ENCODE results near the gene KIF16B. TPM values are rescaled to one million over a fixed set of nuclear protein-coding genes. Genes with fewer than 3 reads are reported as not detected.

Gene KIF16B
- total RNA-seq, 1 donor from 2014 or later: 8.1 TPM

- Mint-ChIP-seq H3K9me3 (peaks cover 4% of the 10 kb centered on the region), H3K4me1 (ENCODE audit: low read depth) (no peaks in the 10 kb centered on the region), H3K36me3 (ENCODE audit: low read depth) (no peaks in the 10 kb centered on the region), H3K27me3 (ENCODE audit: insufficient read depth) (peaks cover 2% of the 10 kb centered on the region), H3K4me3 (no peak overlapping the region), H3K27ac (no peak overlapping the region)
- DNase-seq (ENCODE audit: low spot score): no peak
- intact Hi-C loops (cut with micrococcal nuclease): no loop called here
These were observed 315.3 kb downstream of the KIF16B start for GRCh38 chr20:16257813-16258430.

- H3K4me1 Mint-ChIP-seq (ENCODE audit: low read depth): no peaks in the 10 kb centered on the region
These were observed 316.2 kb downstream of the KIF16B start for GRCh38 chr20:16257021-16257420.

GRCh38 chr20:16246870-16247269, 326.4 kb downstream of the KIF16B start:
- no peak for DNase-seq (ENCODE audit: low spot score)
- intact Hi-C loops (cut with micrococcal nuclease): no loop called here
- Mint-ChIP-seq H3K27me3 (ENCODE audit: insufficient read depth) (no peaks in the 10 kb centered on the region), H3K27ac (no peak overlapping the region), H3K9me3 (no peaks in the 10 kb centered on the region), H3K4me3 (no peak overlapping the region), H3K36me3 (ENCODE audit: low read depth) (no peaks in the 10 kb centered on the region), H3K4me1 (ENCODE audit: low read depth) (no peaks in the 10 kb centered on the region)

More at GRCh38 chr20:16257021-16257420, 316.2 kb downstream of the KIF16B start:
- no peak for DNase-seq (ENCODE audit: low spot score)
- Mint-ChIP-seq H3K27me3 (ENCODE audit: insufficient read depth) (peaks cover 2% of the 10 kb centered on the region), H3K4me3 (no peak overlapping the region), H3K27ac (no peak overlapping the region), H3K36me3 (ENCODE audit: low read depth) (no peaks in the 10 kb centered on the region), H3K9me3 (peaks cover 4% of the 10 kb centered on the region)
- intact Hi-C loops (cut with micrococcal nuclease): no loop called here

GRCh38 chr20:16246291-16246690, 327.0 kb downstream of the KIF16B start:
- intact Hi-C loops (cut with micrococcal nuclease): no loop called here
- no peaks in the 10 kb centered on the region for H3K36me3 Mint-ChIP-seq (ENCODE audit: low read depth)

GRCh38 chr20:16245879-16246278, 327.4 kb downstream of the KIF16B start:
- no peak for DNase-seq (ENCODE audit: low spot score)
- Mint-ChIP-seq H3K27me3 (ENCODE audit: insufficient read depth) (no peaks in the 10 kb centered on the region), H3K9me3 (no peaks in the 10 kb centered on the region), H3K27ac (no peak overlapping the region), H3K4me3 (no peak overlapping the region), H3K4me1 (ENCODE audit: low read depth) (no peaks in the 10 kb centered on the region), H3K36me3 (ENCODE audit: low read depth) (no peaks in the 10 kb centered on the region)
- intact Hi-C loops (cut with micrococcal nuclease): no loop called here

More at GRCh38 chr20:16246291-16246690, 327.0 kb downstream of the KIF16B start:
- Mint-ChIP-seq H3K27ac (no peak overlapping the region), H3K4me3 (no peak overlapping the region), H3K4me1 (ENCODE audit: low read depth) (no peaks in the 10 kb centered on the region), H3K27me3 (ENCODE audit: insufficient read depth) (no peaks in the 10 kb centered on the region), H3K9me3 (no peaks in the 10 kb centered on the region)
- no peak for DNase-seq (ENCODE audit: low spot score)

- H3K4me3 Mint-ChIP-seq: no peak overlapping the region
- intact Hi-C loops (cut with micrococcal nuclease): no loop called here
- DNase-seq (ENCODE audit: low spot score): no peak
- H3K27ac Mint-ChIP-seq: no peak overlapping the region
- H3K36me3 Mint-ChIP-seq (ENCODE audit: low read depth): no peaks in the 10 kb centered on the region
- no peaks in the 10 kb centered on the region for H3K27me3 Mint-ChIP-seq (ENCODE audit: insufficient read depth)
- H3K9me3 Mint-ChIP-seq: no peaks in the 10 kb centered on the region
- no peaks in the 10 kb centered on the region for H3K4me1 Mint-ChIP-seq (ENCODE audit: low read depth)
These were observed 328.4 kb downstream of the KIF16B start for GRCh38 chr20:16244892-16245291.

- Mint-ChIP-seq H3K9me3 (no peaks in the 10 kb centered on the region), H3K27ac (no peak overlapping the region), H3K4me1 (ENCODE audit: low read depth) (no peaks in the 10 kb centered on the region), H3K27me3 (ENCODE audit: insufficient read depth) (no peaks in the 10 kb centered on the region), H3K36me3 (ENCODE audit: low read depth) (no peaks in the 10 kb centered on the region), H3K4me3 (no peak overlapping the region)
- DNase-seq (ENCODE audit: low spot score): no peak
- intact Hi-C loops (cut with micrococcal nuclease): no loop called here
These were observed 329.8 kb downstream of the KIF16B start for GRCh38 chr20:16243470-16243869.

GRCh38 chr20:16241911-16242310, 331.3 kb downstream of the KIF16B start:
- Mint-ChIP-seq H3K27me3 (ENCODE audit: insufficient read depth) (peaks cover 1% of the 10 kb centered on the region), H3K36me3 (ENCODE audit: low read depth) (no peaks in the 10 kb centered on the region), H3K4me1 (ENCODE audit: low read depth) (no peaks in the 10 kb centered on the region), H3K27ac (no peak overlapping the region), H3K9me3 (no peaks in the 10 kb centered on the region), H3K4me3 (no peak overlapping the region)
- DNase-seq (ENCODE audit: low spot score): no peak
- intact Hi-C loops (cut with micrococcal nuclease): no loop called here

- Mint-ChIP-seq H3K9me3 (no peaks in the 10 kb centered on the region), H3K36me3 (ENCODE audit: low read depth) (no peaks in the 10 kb centered on the region), H3K27me3 (ENCODE audit: insufficient read depth) (peaks cover 1% of the 10 kb centered on the region), H3K27ac (no peak overlapping the region), H3K4me3 (no peak overlapping the region), H3K4me1 (ENCODE audit: low read depth) (no peaks in the 10 kb centered on the region)
- intact Hi-C loops (cut with micrococcal nuclease): no loop called here
- DNase-seq (ENCODE audit: low spot score): no peak
These were observed 332.9 kb downstream of the KIF16B start for GRCh38 chr20:16240355-16240754.

- Mint-ChIP-seq H3K36me3 (ENCODE audit: low read depth) (no peaks in the 10 kb centered on the region), H3K4me1 (ENCODE audit: low read depth) (no peaks in the 10 kb centered on the region), H3K27ac (no peak overlapping the region), H3K9me3 (no peaks in the 10 kb centered on the region), H3K27me3 (ENCODE audit: insufficient read depth) (peaks cover 1% of the 10 kb centered on the region), H3K4me3 (no peak overlapping the region)
- no peak for DNase-seq (ENCODE audit: low spot score)
- intact Hi-C loops (cut with micrococcal nuclease): no loop called here
These were observed 336.5 kb downstream of the KIF16B start for GRCh38 chr20:16236589-16237241.

GRCh38 chr20:16230402-16230801, 342.8 kb downstream of the KIF16B start:
- H3K9me3 Mint-ChIP-seq: peaks cover 9% of the 10 kb centered on the region
- H3K36me3 Mint-ChIP-seq (ENCODE audit: low read depth): no peaks in the 10 kb centered on the region
- no peaks in the 10 kb centered on the region for H3K27me3 Mint-ChIP-seq (ENCODE audit: insufficient read depth)
- DNase-seq (ENCODE audit: low spot score): no peak
- intact Hi-C loops (cut with micrococcal nuclease): no loop called here
- no peak overlapping the region for H3K4me3 Mint-ChIP-seq
- H3K4me1 Mint-ChIP-seq (ENCODE audit: low read depth): no peaks in the 10 kb centered on the region
- H3K27ac Mint-ChIP-seq: no peak overlapping the region

GRCh38 chr20:16229813-16230212, 343.4 kb downstream of the KIF16B start:
- Mint-ChIP-seq H3K4me1 (ENCODE audit: low read depth) (no peaks in the 10 kb centered on the region), H3K9me3 (peaks cover 9% of the 10 kb centered on the region), H3K27ac (no peak overlapping the region), H3K27me3 (ENCODE audit: insufficient read depth) (no peaks in the 10 kb centered on the region), H3K36me3 (ENCODE audit: low read depth) (no peaks in the 10 kb centered on the region), H3K4me3 (no peak overlapping the region)
- intact Hi-C loops (cut with micrococcal nuclease): no loop called here
- no peak for DNase-seq (ENCODE audit: low spot score)

- H3K9me3 Mint-ChIP-seq: peaks cover 9% of the 10 kb centered on the region
- no peak overlapping the region for H3K4me3 Mint-ChIP-seq
- no peak overlapping the region for H3K27ac Mint-ChIP-seq
- DNase-seq (ENCODE audit: low spot score): no peak
- H3K36me3 Mint-ChIP-seq (ENCODE audit: low read depth): no peaks in the 10 kb centered on the region
- intact Hi-C loops (cut with micrococcal nuclease): no loop called here
- H3K27me3 Mint-ChIP-seq (ENCODE audit: insufficient read depth): no peaks in the 10 kb centered on the region
- H3K4me1 Mint-ChIP-seq (ENCODE audit: low read depth): no peaks in the 10 kb centered on the region
These were observed 344.5 kb downstream of the KIF16B start for GRCh38 chr20:16228722-16229121.

Data from activated T-helper 1 cell treated with anti-CD3 and anti-CD28 coated beads, Interleukin-12 subunit alpha, Interleukin-12 subunit beta, Interleukin-2, Interleukin-4 antibody, amounts not matched to agents 30 ng/mL and 10 ng/mL and 1 ng/mL, durations not matched to agents 14 hours and 24 hours and 36 hours (primary cell).